ENCODE data around the gene MYOM3.

- TF ChIP-seq CTCF (IDR thresholded peaks at IDR 0.05; ENCODE audit: low read length) (no peak), EZH2phosphoT487 (IDR thresholded peaks at IDR 0.05; ENCODE audit: low read length) (no peak), EZH2 (optimal IDR thresholded peaks at IDR 0.05; ENCODE audit: low read depth, low read length) (no peak)
Observed at GRCh38 chr1:24067978-24068377, 44.0 kb downstream of the MYOM3 start.
